Brain microvascular endothelial cell (primary cell): Measurements from ENCODE around the gene NEK7.

Experiments
- DNase-seq: peaks from one replicate; pipeline ENCODE4 v3.0.0-alpha.2; 2020
- H3K27ac ChIP-seq: fragments of 250-450 bp; sonication (Bioruptor Pico); 2 replicates; pipeline ENCODE4 v1.5.1; 2020; ENCODE audit warnings: mild to moderate bottlenecking, moderate library complexity
- H3K27me3 ChIP-seq: fragments of 250-450 bp; sonication (Bioruptor Pico); replicated peaks from 2 replicates; pipeline ENCODE4 v1.5.1; 2020; ENCODE audit warnings: mild to moderate bottlenecking
- H3K36me3 ChIP-seq: fragments of 250-450 bp; sonication (Bioruptor Pico); replicated peaks from 2 replicates; pipeline ENCODE4 v1.5.1; 2020; ENCODE audit warnings: mild to moderate bottlenecking
- H3K4me3 ChIP-seq: 2 replicates; pipeline ENCODE4 v1.5.1; 2011; ENCODE audit warnings: low read depth, mild to moderate bottlenecking, control low read depth, low read length, moderate library complexity
- in situ Hi-C: cut with HindIII; loops from 2 replicates; pipeline ENCODE4 v1.10.0; 2017; ENCODE audit warnings: low sequenced_read_pairs, low pct_ligation_motif_present
- TF ChIP-seq, protein P1 (sequence below): IDR thresholded peaks from 2 replicates; pipeline ENCODE4 v1.5.1; 2011; ENCODE audit warnings: low read depth, mild to moderate bottlenecking, moderate library complexity, low read length, control low read depth, inconsistent platforms; ENCODE audit errors: missing control alignments

Gene NEK7

DNA sequence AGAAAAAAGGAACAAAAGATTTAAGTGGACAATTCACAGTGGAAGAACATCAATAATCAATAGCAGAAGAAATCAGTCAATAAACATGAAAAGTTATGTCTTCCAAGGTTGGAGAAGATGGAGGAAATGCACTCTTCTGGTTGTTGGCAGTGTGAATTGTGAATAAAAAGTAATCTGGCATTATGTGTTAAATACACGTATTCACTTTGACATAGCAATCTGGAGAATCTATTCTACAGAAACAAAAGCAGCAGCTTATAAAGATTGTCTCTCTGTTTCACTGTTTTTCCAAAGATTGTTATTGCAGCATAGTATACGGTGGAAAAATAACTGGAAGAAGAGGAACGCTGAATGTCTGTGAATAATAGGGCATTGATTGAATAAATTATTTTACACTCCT, 169.4 kb downstream of the NEK7 start:
- Histone ChIP-seq H3K27ac (no peak overlapping the region), H3K4me3 (no peak overlapping the region), H3K27me3 (no peaks in the 10 kb centered on the region), H3K36me3 (no peaks in the 10 kb centered on the region)
- TF ChIP-seq, protein P1, sequence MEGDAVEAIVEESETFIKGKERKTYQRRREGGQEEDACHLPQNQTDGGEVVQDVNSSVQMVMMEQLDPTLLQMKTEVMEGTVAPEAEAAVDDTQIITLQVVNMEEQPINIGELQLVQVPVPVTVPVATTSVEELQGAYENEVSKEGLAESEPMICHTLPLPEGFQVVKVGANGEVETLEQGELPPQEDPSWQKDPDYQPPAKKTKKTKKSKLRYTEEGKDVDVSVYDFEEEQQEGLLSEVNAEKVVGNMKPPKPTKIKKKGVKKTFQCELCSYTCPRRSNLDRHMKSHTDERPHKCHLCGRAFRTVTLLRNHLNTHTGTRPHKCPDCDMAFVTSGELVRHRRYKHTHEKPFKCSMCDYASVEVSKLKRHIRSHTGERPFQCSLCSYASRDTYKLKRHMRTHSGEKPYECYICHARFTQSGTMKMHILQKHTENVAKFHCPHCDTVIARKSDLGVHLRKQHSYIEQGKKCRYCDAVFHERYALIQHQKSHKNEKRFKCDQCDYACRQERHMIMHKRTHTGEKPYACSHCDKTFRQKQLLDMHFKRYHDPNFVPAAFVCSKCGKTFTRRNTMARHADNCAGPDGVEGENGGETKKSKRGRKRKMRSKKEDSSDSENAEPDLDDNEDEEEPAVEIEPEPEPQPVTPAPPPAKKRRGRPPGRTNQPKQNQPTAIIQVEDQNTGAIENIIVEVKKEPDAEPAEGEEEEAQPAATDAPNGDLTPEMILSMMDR = no peak
- in situ Hi-C loops = no loop called here
- DNase-seq = no peak

DNA sequence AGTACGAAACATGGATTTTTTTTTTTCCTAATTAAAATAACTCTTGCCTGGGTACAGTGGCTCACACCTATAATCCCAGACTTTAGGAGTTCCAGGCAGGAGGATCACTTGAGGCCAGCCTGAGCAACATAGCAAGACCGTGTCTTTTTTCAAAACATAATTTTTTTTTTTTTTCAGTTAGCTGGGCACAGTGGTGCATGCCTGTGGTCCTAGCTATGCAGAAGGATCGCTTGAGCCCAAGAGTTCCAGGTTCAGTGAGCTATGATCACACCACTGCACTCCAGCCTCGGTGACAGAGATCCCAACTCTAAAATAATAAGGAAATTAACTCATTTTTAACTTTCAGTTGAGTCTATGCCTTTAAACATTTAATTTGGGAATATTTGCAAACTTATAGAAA, 170.1 kb downstream of the NEK7 start:
- Histone ChIP-seq H3K36me3 (no peaks in the 10 kb centered on the region), H3K27me3 (no peaks in the 10 kb centered on the region), H3K27ac (no peak overlapping the region), H3K4me3 (no peak overlapping the region)
- DNase-seq = peak; percentile 18
- in situ Hi-C loops = no loop called here
- TF ChIP-seq, protein P1 = no peak

DNA sequence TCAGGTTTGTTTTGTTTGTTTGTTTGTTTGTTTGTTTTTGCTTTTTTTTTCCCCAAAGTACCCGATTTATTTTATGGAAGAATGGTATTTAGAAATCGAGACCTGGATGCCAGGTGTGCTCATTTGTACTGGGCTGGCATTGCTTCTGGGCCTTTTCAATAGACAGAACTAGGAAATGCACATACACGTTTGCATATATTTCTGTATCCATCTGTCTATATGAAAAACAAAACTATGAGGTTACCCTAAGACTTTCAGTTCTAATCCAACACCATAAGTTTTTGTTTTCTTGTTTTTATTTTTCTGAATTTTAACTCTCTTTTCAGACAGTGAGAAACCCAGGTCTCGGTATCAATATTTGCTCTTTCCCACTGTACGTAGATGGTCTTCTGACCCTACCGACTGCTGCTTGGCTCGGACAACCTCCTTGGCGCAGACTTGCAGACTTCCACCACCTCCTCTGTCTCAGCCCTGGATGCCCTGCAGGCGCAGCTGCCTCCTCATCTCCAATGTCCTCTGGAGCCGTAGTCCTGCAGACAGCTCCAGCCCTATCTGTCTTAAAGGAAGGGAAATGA, 171.7 kb downstream of the NEK7 start:
- Histone ChIP-seq H3K27ac (no peak overlapping the region), H3K36me3 (no peaks in the 10 kb centered on the region), H3K27me3 (no peaks in the 10 kb centered on the region), H3K4me3 (no peak overlapping the region)
- TF ChIP-seq, protein P1 = no peak
- no peak for DNase-seq
- in situ Hi-C loops = no loop called here

DNA sequence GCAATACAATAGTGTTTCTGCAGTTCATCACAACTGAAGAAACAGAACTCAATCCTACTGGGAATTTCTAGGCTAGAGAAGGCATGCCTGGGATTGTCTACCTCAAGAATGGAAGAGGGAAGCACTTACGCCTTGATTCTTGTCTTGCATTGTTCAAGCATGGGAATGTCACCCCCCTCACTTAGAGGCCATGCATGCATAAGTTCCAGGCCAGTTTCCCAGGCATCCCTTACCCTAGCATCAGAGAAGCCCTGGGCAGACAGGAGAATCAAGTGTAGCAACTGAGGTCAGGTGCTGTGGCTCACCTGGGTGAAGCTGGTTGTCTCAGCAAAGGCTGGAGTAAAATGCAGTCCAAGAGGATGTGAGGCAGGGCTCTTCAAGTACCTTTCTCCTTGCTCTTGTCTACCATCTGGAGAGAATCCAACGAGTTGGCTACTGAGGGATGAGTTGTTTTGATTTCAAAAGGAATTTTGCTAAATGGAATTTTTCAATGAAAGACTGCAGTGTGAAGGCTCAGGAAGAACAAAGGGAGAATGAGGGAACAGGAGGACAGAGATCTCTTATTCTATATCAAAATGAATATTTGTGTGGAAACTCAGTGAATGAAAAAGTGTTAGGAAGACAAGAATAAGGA, 174.3 kb downstream of the NEK7 start:
- Histone ChIP-seq H3K4me3 (no peak overlapping the region), H3K36me3 (no peaks in the 10 kb centered on the region), H3K27ac (no peak overlapping the region), H3K27me3 (no peaks in the 10 kb centered on the region)
- no peak for DNase-seq
- TF ChIP-seq, protein P1 = no peak
- in situ Hi-C loops = no loop called here

DNA sequence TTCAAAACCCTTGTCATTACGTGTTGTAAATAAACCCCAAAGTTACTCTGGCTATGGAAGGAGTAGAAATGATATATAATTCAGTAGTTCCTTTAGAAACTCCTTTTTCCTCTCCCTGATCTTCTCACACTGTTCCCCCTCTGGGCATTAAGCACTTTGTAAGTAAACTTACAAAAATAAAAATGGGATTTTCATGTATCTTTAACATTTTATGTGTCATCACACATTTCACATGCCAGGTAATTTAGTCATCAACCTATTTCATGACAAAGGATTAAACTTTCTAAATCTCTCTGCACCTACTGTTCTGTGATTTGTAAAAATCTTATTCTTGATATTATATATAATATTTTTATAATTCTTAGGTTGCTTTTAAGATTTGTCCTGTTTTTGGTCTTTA, 176.9 kb downstream of the NEK7 start:
- Histone ChIP-seq H3K27me3 (no peaks in the 10 kb centered on the region), H3K27ac (no peak overlapping the region), H3K4me3 (no peak overlapping the region), H3K36me3 (no peaks in the 10 kb centered on the region)
- in situ Hi-C loops = no loop called here
- DNase-seq = no peak
- TF ChIP-seq, protein P1 = no peak

DNA sequence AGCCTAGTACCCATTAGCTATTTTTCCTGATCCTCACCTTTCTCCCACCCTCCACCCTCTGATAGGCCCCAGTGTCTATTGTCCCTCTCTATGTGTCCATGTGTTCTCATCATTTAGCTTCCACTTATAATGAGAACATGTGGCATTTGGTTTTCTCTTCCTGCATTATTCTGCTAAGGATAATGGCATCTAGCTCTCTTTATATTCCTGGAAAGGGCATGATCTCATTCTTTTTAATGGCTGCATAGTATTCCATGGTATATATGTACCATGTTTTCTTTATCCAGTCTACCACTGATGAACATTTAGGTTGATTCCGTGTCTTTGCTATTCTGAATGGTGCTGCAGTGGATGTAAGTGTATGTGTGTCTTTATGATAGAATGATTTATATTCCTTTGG, 178.9 kb downstream of the NEK7 start:
- no peak overlapping the region for H3K4me3 ChIP-seq
- H3K27me3 ChIP-seq = no peaks in the 10 kb centered on the region
- TF ChIP-seq, protein P1 = no peak
- H3K27ac ChIP-seq = no peak overlapping the region
- DNase-seq = no peak
- H3K36me3 ChIP-seq = no peaks in the 10 kb centered on the region
- in situ Hi-C loops = no loop called here
